HK-2 (cell line): ENCODE results near the gene MAP3K20.
"Not testable (repeated sequence)": the region's sequence is repeated elsewhere in the genome, so short reads cannot be mapped to it uniquely, and the experiment has no call there.

Source experiments
- DNase-seq: peaks from one replicate; pipeline ENCODE4 v3.0.0-alpha.2; 2018; ENCODE audit not compliant: unreplicated experiment

Gene MAP3K20

GRCh38 chr2:173198327-173198726, 122.7 kb downstream of the MAP3K20 start:
- no peak for DNase-seq

GRCh38 chr2:173199294-173199693, 123.6 kb downstream of the MAP3K20 start:
- DNase-seq, result no peak

- no peak for DNase-seq
Observed at GRCh38 chr2:173202570-173202969, 126.9 kb downstream of the MAP3K20 start.

GRCh38 chr2:173204316-173204715, 128.7 kb downstream of the MAP3K20 start:
- DNase-seq, result no peak

GRCh38 chr2:173205375-173205774, 129.7 kb downstream of the MAP3K20 start:
- no peak for DNase-seq

GRCh38 chr2:173207124-173207523, 131.5 kb downstream of the MAP3K20 start:
- DNase-seq, result not testable (repeated sequence)

- peak; percentile 57 for DNase-seq
Observed at GRCh38 chr2:173210270-173211196, 134.9 kb downstream of the MAP3K20 start.

- no peak for DNase-seq
Observed at GRCh38 chr2:173213181-173213580, 137.5 kb downstream of the MAP3K20 start.

- no peak for DNase-seq
Observed at GRCh38 chr2:173214213-173214612, 138.6 kb downstream of the MAP3K20 start.

GRCh38 chr2:173215316-173215715, 139.7 kb downstream of the MAP3K20 start:
- no peak for DNase-seq

GRCh38 chr2:173216051-173216450, 140.4 kb downstream of the MAP3K20 start:
- no peak for DNase-seq

- no peak for DNase-seq
Observed at GRCh38 chr2:173216668-173217067, 141.0 kb downstream of the MAP3K20 start.

- DNase-seq, result no peak
Observed at GRCh38 chr2:173217116-173217840, 141.6 kb downstream of the MAP3K20 start.

GRCh38 chr2:173218326-173219056, 142.8 kb downstream of the MAP3K20 start:
- no peak for DNase-seq

GRCh38 chr2:173221132-173221695, 145.6 kb downstream of the MAP3K20 start:
- DNase-seq, result no peak

GRCh38 chr2:173221937-173222594, 146.4 kb downstream of the MAP3K20 start:
- DNase-seq, result no peak

- no peak for DNase-seq
Observed at GRCh38 chr2:173223871-173224270, 148.2 kb downstream of the MAP3K20 start.

GRCh38 chr2:173226899-173227698, 151.5 kb downstream of the MAP3K20 start:
- no peak for DNase-seq

- DNase-seq, result no peak
Observed at GRCh38 chr2:173229086-173229485, 153.4 kb downstream of the MAP3K20 start.

- no peak for DNase-seq
Observed at GRCh38 chr2:173230181-173230580, 154.5 kb downstream of the MAP3K20 start.
